Measurements from ENCODE around the gene PPP1R13B.

GRCh38 chr14:103832046-103832445 is 15.3 kb downstream of the PPP1R13B start:
- no peak for TF ChIP-seq CTCF (IDR thresholded peaks at IDR 0.05; ENCODE audit: low read length)
- TF ChIP-seq EZH2 (IDR thresholded peaks at IDR 0.05; ENCODE audit: borderline replicate concordance, low read length): no peak
